HL-60/S4 treated with retinoic acid at 250 ng/mL for 4 days and 3 days (cell line): ENCODE data around the gene SOBP.
"Not testable (repeated sequence)": the region's sequence is repeated elsewhere in the genome, so short reads cannot be mapped to it uniquely, and the experiment has no call there.

Source experiments
- in situ Hi-C: fragments of 300-500 bp; cut with MboI; formaldehyde crosslinking; loops from 2 replicates; pipeline ENCODE4 v1.7.0; 2022; ENCODE audit warnings: low sequenced_read_pairs

Gene SOBP

DNA sequence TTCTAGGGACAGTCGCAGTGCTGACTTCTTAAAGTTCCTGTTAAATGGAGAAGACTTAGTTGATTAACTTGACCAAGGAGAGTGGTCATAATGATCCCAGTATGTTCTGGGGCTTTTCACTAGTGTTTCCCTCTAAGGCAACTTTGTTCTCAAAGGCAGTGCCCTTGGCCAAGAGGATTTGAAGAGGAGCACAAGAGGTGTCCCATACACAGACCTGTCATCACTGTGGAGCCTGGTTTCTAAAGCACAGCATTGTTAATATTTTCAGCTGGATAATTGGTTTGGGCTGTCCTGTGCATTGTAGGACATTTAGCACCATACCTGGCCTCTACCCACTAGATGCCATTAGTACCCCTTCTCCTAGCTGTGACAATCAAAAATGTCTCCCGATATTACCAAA is 30.8 kb downstream of the SOBP start:
- in situ Hi-C loops, result not testable (repeated sequence)

DNA sequence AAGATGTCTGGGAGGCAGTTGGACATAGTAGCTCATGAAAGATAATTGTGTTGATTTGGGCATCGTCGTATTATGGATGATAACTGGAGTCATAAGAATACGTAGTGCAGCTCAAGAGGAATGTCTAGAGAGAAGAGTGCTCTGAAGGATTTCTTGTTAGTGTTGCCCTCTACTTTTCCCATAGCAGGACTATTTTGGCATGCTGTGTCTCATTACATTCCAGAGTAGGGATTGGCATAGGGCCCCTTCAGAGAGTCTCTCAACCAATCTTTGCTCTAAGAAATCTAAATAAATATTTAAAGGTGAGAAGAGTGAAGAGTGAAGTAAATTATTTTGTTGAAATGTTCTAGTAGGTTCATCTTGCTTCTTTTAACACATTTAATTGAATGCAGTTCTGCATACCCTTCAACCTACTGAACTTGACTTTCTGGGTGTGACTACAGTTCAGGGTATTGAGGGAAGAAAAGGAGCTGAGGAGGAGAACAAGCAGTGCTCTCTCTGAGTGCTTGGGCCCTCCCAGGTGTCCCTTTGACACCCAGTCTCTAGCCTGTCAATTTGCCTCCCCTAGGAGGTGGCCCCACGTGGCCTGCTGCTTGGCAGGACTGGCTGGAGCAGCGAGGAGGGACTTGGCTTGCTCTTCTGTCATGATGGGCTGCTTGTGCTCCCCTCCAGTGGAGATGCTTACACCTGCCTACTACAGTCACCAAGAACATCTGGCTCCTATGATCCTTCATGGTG is 33.3 kb downstream of the SOBP start:
- in situ Hi-C loops, result no loop called here

DNA sequence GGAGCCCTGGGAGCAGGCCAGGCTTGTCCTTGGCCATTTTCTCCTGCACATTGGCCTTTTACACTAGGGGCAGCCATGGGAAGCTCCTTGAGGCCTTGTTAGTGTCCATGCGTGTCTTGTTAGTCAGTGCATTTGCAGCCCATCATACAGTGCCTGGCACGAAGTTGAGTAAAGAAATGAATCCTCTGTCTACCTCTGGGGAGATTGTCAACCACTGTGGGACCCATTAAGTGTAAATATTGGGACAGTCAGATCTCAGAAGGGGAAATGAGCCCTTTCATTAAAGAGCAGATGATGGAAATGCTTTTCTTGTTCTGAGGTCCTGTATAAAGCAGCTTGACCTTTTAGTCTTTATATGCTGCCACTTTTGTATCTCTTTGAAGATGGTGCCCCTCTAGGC is 33.9 kb downstream of the SOBP start:
- in situ Hi-C loops, result no loop called here

DNA sequence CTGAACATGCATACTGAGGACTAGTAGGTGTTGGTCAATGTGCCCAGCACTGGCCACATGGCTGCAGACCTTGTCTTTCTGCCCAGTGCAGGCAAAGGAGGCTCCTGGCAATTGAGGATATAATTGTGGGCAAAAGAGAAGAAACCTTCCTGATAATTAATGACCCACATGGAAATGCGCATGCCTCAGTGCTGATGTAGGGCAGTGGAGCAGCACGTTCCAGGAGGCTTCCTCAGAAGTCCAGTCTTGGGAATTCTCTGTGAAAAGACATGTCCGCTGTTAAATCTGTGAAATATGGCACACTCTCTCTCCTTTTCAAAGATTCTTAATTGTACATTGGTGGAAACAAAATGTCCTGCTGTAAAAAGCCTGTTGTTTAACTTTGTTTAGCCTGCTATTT is 34.7 kb downstream of the SOBP start:
- in situ Hi-C loops, result no loop called here

DNA sequence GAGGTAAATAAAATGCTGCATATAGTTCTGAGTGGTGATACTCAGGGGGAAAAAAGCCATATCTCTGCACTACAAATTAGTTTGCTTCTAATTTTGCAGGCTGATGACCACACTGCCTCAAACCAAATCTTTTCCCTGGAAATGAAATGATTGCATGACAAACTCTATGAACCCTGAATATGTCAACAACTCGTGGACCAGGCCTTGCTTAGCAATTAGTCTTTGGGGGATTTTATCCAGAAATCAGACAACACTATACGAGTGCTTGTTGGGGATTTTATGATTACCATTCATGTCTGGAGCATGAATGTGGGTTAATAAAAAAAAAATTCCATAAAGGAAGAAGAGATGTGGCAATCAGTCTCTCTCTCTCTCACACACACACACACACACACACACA is 42.0 kb downstream of the SOBP start:
- in situ Hi-C loops, result no loop called here

DNA sequence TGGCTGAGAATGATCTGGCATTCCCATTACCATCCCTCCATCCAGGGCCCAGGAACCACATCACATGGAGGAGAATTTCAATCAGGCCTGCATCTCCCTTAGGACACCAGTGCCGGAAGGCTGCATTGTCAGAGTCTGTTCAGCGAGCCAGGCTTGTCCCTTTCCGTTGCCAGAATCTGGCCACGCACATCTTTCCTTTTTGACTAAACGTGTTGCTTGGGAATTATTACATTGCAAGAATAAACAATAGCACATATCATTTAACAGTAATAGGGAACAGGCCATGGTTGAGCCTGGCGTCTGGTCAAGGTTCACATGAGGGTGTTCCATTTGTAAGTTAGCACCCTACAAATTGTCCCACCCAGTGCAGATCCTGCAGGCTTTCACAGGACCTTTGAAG is 42.8 kb downstream of the SOBP start:
- in situ Hi-C loops, result no loop called here

DNA sequence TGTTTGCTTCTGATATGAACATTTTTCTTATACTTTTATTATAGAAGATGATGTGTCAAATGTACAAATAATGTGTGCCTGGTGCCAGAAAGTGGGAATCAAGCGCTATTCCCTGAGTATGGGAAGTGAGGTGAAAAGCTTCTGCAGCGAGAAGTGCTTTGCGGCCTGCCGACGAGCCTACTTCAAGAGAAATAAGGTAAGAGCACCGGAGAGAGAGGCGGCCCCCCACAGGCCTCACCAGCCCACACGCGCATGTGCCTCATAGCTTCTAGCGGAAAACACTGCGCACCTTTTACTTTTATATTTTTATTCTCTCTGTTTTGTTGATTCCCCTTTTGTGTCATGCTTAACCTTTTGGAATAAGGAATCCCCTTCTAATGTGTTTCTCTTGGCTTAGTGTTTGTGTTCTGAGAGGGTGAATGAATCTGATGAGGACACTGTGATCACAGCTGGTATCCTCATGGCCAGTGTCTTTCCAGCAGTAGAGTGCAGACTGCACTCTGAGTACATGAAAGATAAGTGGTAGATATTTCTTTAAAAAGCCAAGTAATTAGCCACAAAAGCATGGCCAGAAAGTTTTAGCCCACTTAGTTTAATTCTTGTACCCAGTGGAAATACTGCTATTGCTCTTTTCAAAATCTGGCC is 43.6 kb downstream of the SOBP start:
- in situ Hi-C loops, result no loop called here

DNA sequence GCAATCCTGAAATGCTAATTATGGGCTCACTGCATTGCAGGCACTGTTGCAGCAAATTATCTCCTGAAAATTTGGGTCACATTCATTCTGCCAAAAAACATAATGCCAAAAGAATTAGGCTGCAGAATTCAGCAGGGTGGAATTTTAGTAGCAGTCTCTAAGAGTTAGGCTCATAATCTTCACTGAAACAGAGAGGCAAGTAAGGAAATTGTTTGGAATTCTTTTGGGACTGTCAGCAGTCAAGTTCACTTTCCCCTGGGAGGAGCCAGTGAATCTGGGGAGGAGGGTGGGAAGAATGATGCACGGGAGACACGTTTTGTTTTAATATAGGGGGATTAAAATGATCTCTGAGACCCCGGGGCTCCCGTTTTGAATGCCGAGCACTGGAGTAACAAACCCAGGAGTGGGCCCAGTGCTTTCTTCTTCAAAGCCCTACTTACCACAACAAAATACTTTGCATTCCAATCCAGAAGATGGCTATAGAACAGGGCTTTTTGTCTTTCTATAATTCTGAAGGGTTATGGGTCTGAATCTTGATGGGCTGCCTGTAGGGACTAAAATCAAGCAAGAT is 44.7 kb downstream of the SOBP start:
- in situ Hi-C loops, result no loop called here

- in situ Hi-C loops, result no loop called here
Observed at GRCh38 chr6:107535626-107536025, 45.7 kb downstream of the SOBP start.

GRCh38 chr6:107536180-107536961 is 46.5 kb downstream of the SOBP start:
- in situ Hi-C loops, result no loop called here

DNA sequence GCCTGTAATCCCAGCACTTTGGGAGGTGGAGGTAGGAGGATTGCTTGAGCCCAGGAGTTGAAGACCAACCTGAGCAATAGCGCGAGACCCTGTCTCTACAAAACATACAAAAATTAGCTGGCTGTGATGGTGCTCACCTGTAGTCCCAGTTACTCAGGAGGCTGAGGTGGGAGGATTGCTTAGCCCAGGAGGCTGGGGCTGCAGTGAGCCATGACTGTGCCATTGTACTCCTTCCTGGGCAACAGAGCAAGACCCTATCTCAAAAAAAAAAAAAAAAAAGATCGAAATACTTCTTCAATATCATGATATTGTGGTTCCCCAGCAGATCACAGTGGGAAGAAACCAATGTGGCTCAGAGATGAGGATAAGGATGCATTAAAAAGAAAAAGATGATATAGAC is 47.6 kb downstream of the SOBP start:
- in situ Hi-C loops, result no loop called here

GRCh38 chr6:107538856-107539387 is 49.0 kb downstream of the SOBP start:
- in situ Hi-C loops, result no loop called here

DNA sequence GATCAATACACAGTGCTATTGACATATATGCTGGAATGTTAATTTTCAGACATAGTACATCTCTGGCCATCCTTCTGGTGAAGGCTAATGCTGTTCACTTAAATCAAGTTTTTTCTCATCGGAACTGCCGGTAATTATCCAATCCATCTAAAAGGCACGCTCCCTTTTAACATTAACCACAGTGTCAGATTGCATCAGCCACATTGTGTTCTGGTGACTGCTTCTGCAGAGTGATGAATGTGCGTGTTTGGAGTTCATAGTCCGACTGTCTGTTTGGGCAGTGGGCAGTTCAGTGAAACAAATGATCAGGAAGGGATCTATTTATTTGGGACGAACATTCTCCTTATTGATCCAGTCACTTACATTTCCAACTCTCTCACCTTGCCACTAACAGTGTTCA is 49.5 kb downstream of the SOBP start:
- in situ Hi-C loops, result no loop called here

GRCh38 chr6:107539849-107540464 is 50.0 kb downstream of the SOBP start:
- in situ Hi-C loops, result no loop called here

DNA sequence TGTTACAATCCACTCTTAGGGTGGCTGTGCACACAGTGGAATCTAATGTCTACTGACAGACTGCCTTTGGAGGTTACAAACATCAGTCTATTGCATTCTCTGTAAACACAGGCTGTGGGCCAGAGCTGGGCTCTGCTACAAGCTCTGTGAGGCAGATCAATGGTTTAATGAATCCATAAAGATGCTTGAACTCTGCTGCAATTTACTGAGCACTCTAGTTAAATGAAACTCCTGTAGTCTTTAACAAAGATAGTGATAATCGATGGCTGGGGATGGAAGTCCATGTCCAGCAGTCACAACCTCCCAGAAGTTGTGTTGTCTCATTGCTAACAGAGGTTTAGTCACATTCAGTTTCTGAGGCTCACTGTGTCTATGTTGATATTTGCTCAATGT is 50.5 kb downstream of the SOBP start:
- in situ Hi-C loops, result no loop called here

GRCh38 chr6:107542192-107542668 is 52.3 kb downstream of the SOBP start:
- in situ Hi-C loops, result no loop called here

GRCh38 chr6:107543088-107543487 is 53.2 kb downstream of the SOBP start:
- in situ Hi-C loops, result no loop called here

GRCh38 chr6:107543567-107543966 is 53.6 kb downstream of the SOBP start:
- in situ Hi-C loops, result no loop called here

GRCh38 chr6:107545763-107546162 is 55.8 kb downstream of the SOBP start:
- in situ Hi-C loops, result no loop called here

DNA sequence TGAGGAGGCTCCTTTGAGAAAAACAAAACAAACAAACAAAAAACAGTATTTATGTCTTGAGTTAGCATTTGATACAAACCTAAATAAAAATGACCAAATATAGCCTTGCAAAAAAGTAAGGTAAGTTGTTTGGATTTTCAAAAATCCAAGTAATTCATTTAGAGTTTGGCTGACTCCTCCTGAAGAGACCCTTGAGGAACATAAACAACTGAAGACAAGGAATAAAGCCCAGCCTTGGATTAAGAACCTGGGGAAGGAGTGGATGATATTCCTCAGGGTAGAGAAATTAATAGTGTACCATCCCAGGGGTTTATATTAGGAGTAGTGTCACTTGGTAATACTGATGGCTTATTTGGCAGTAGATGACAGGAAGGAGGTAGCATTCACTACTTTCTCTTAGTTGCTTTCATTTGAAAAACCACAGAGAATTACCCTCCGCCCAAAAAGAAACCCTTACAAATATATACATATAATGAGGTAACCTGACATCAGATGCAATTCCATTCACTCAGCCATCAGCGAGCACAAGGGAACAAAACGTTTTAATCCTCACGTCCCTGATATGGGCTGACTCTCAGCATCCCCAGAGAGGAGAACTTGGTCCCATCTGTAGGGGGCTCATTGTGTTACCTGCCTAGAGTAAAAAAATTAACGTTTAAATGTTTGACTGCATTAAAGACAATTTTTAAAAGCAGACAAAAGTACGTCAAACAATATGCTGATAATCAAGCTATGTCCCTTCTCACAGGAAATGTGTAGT is 57.0 kb downstream of the SOBP start:
- in situ Hi-C loops, result no loop called here
